Thyroid gland (tissue), 4 donors: ENCODE results near the gene OTULIN.

Source experiments
- POLR2A ChIP-seq, 2 donors: fragments of 450-650 bp; IDR thresholded peaks; one replicate each; pipeline ENCODE4 v1.6.1; 2017; ENCODE audit warnings: antibody characterized with exemption in 2 of 2, mild to moderate bottlenecking in 2 of 2, moderate library complexity in 1 of 2
- TF ChIP-seq, protein P1 (sequence below), 6 experiments: fragments of 200-600 bp in 3 of 6; fragments of 450-650 bp in 3 of 6; sonication (generic) in 3 of 6; IDR thresholded peaks; one replicate each; pipeline ENCODE4 v1.5.1; 2016 to 2019; ENCODE audit warnings: antibody characterized with exemption in 6 of 6, mild to moderate bottlenecking in 2 of 6, inconsistent platforms in 1 of 6, moderate library complexity in 1 of 6

DNA sequence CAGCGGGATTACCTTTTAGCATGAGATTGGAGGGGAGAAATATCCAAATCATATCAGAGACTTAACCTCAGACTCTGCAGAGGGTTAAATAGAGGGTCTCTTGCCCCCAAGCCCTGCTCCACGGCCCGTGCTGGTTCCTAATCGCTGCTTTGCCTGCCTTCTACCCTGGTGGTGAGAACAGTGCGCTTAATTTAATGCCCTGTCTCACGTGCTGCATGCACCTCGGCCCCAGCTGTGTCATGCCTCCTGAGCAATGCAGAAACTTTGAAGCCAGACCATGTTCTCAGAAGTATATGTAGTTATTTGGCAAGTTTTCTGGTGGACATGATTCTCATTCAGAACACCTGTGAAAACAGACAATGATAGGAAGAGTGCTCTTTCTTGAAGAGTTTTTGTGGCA lies 1.4 kb downstream of the OTULIN start:
- no peak for TF ChIP-seq POLR2A (IDR thresholded peaks at IDR 0.05)
- TF ChIP-seq, protein P1, sequence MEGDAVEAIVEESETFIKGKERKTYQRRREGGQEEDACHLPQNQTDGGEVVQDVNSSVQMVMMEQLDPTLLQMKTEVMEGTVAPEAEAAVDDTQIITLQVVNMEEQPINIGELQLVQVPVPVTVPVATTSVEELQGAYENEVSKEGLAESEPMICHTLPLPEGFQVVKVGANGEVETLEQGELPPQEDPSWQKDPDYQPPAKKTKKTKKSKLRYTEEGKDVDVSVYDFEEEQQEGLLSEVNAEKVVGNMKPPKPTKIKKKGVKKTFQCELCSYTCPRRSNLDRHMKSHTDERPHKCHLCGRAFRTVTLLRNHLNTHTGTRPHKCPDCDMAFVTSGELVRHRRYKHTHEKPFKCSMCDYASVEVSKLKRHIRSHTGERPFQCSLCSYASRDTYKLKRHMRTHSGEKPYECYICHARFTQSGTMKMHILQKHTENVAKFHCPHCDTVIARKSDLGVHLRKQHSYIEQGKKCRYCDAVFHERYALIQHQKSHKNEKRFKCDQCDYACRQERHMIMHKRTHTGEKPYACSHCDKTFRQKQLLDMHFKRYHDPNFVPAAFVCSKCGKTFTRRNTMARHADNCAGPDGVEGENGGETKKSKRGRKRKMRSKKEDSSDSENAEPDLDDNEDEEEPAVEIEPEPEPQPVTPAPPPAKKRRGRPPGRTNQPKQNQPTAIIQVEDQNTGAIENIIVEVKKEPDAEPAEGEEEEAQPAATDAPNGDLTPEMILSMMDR (IDR thresholded peaks at IDR 0.05): no peak
